Peyer's patch (tissue), 4 donors: ENCODE measurements around the gene MICB. TPM values are rescaled to one million over a fixed set of nuclear protein-coding genes. Genes with fewer than 3 reads are reported as not detected.

Source experiments
- DNase-seq, 3 donors: peaks; one replicate each; pipeline ENCODE4 v3.0.0-alpha.2; 2017 to 2019
- H3K27ac ChIP-seq, 4 donors: fragments of 200-600 bp; sonication (generic); one replicate each; pipeline ENCODE4 v1.5.1; 2016 to 2019
- H3K27me3 ChIP-seq, 2 donors: fragments of 200-600 bp; sonication (generic); one replicate each; pipeline ENCODE4 v1.5.1; 2019
- H3K36me3 ChIP-seq, 3 donors: fragments of 200-600 bp; sonication (generic); one replicate each; pipeline ENCODE4 v1.5.1; 2016 to 2019
- H3K4me1 ChIP-seq, 4 donors: fragments of 200-600 bp; sonication (generic); one replicate each; pipeline ENCODE4 v1.5.1; 2016 to 2019
- H3K4me3 ChIP-seq, 4 donors: fragments of 200-600 bp; sonication (generic); 1 replicate in 3 of 4; 2 replicates in 1 of 4; pipeline ENCODE4 v1.5.1; 2016 to 2019; ENCODE audit warnings: mild to moderate bottlenecking in 1 of 4
- H3K9me3 ChIP-seq, 4 donors: fragments of 200-600 bp; sonication (generic); one replicate each; pipeline ENCODE4 v1.5.1; 2016 to 2019; ENCODE audit warnings: mild to moderate bottlenecking in 1 of 4
- CTCF ChIP-seq, 6 experiments: fragments of 450-650 bp in 4 of 6; fragments of 200-600 bp in 2 of 6; sonication (generic) in 1 of 6; IDR thresholded peaks; one replicate each; pipeline ENCODE4 v1.5.1; 2017 to 2019; ENCODE audit warnings: antibody characterized with exemption in 6 of 6, mild to moderate bottlenecking in 3 of 6, moderate library complexity in 1 of 6
- POLR2A ChIP-seq, 2 donors: fragments of 450-650 bp; IDR thresholded peaks; one replicate each; pipeline ENCODE4 v1.5.1; 2017; ENCODE audit warnings: antibody characterized with exemption in 2 of 2, mild to moderate bottlenecking in 2 of 2, moderate library complexity in 2 of 2
- total RNA-seq, 4 donors: library from RNA; depleted of rRNA; stranded (reverse); fragments of >200 nt; gene quantifications; one replicate each; pipeline ENCODE4 v1.1.0, GENCODE V29; 2016

MICB gene
- total RNA-seq, 4 donors from 2014 or later: 4.7 to 9.9 (median 8.0) TPM

DNA sequence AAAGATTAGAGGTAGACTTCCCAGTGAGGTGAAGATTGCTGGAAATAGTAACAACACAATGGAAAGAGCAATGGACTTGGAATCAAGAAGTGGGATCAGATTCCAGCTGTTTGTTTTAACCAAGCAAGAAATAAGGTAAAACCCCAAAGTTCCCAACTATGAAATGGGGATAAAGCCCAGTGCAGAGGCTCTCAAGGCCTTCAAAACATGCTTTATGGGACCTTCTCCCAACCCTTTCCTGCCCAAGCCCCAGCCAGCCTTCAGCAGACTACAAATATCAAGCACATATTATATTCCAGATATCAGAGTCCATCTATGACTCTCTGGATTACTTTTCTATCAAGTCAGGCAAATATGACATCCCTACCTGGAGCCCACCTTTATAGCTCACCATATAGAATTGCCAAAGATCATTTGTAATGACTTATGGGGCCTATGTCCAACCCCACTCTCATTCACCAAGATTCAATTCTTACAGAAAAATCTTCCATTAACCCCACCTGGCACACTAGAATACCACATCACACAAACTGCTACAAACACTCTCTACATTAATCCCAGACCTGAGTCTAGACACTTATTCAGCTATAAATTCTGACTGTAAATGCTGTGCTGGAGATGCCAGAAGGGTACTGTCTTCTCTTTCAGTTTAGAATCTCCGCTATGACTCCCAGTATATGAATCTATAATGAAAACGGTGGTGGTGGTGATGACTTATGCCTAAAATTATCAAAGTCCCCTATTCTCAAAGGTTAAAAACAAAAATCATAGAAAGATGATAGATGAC lies 37.8 kb downstream of the MICB start:
- Histone ChIP-seq H3K4me1 (peaks cover 0 to 31% (median 18%) of the 10 kb centered on the region in 4 donors), H3K27ac (no peak overlapping the region), H3K9me3 (no peaks in the 10 kb centered on the region), H3K27me3 (no peaks in the 10 kb centered on the region), H3K4me3 (no peak overlapping the region), H3K36me3 (peaks cover 0 to 96% (median 0%) of the 10 kb centered on the region in 3 donors)
- DNase-seq: no peak
- TF ChIP-seq POLR2A (IDR thresholded peaks at IDR 0.05): no peak
- TF ChIP-seq CTCF (IDR thresholded peaks at IDR 0.05): no peak

GRCh38 chr6:31538805-31539400 lies 41.0 kb downstream of the MICB start:
- Histone ChIP-seq H3K4me1 (peaks cover 0 to 43% (median 21%) of the 10 kb centered on the region in 4 donors), H3K27me3 (no peaks in the 10 kb centered on the region), H3K27ac (no peak overlapping the region), H3K36me3 (peaks cover 0 to 64% (median 0%) of the 10 kb centered on the region in 3 donors), H3K4me3 (peak overlapping the region in 2 of 4 donors; percentile 65 to 80), H3K9me3 (no peaks in the 10 kb centered on the region)
- TF ChIP-seq CTCF (IDR thresholded peaks at IDR 0.05) (no peak), POLR2A (IDR thresholded peaks at IDR 0.05) (no peak)
- DNase-seq: no peak

DNA sequence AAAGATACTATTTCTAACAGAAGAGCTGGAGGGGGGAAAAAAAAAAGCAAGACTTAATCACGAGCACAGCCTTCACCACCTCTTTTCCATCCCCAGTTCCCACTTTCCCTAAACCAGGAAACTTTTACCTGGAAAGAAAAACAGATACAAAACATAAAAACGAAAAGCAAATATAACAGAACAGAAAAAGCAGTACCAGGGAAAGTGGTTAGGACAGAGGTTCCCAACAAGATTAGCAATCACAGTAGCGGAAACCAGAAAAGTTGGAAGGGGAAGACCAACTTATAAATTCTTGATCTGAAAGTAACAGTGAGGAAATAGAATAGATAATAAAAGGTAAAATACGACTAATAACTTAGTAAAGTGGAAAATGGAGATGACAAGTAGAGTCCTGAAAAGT lies 42.7 kb downstream of the MICB start:
- Histone ChIP-seq H3K36me3 (peaks cover 0 to 46% (median 0%) of the 10 kb centered on the region in 3 donors), H3K27ac (peak overlapping the region; percentile 84 to 91 (median 90)), H3K9me3 (no peaks in the 10 kb centered on the region), H3K27me3 (no peaks in the 10 kb centered on the region), H3K4me3 (peak overlapping the region; percentile 58 to 83 (median 72)), H3K4me1 (peaks cover 0 to 43% (median 21%) of the 10 kb centered on the region in 4 donors)
- no peak for TF ChIP-seq CTCF (IDR thresholded peaks at IDR 0.05)
- no peak for TF ChIP-seq POLR2A (IDR thresholded peaks at IDR 0.05)
- no peak for DNase-seq

GRCh38 chr6:31541059-31541657 lies 43.2 kb downstream of the MICB start:
- H3K4me1 ChIP-seq: peaks cover 0 to 43% (median 21%) of the 10 kb centered on the region in 4 donors
- peak overlapping the region; percentile 84 to 91 (median 90) for H3K27ac ChIP-seq
- H3K4me3 ChIP-seq: peak overlapping the region; percentile 58 to 83 (median 72)
- peak in 2 of 3 donors; percentile 71 to 72 for DNase-seq
- H3K27me3 ChIP-seq: no peaks in the 10 kb centered on the region
- no peak for TF ChIP-seq CTCF (IDR thresholded peaks at IDR 0.05)
- no peak for TF ChIP-seq POLR2A (IDR thresholded peaks at IDR 0.05)
- H3K36me3 ChIP-seq: peaks cover 0 to 41% (median 0%) of the 10 kb centered on the region in 3 donors
- no peaks in the 10 kb centered on the region for H3K9me3 ChIP-seq

DNA sequence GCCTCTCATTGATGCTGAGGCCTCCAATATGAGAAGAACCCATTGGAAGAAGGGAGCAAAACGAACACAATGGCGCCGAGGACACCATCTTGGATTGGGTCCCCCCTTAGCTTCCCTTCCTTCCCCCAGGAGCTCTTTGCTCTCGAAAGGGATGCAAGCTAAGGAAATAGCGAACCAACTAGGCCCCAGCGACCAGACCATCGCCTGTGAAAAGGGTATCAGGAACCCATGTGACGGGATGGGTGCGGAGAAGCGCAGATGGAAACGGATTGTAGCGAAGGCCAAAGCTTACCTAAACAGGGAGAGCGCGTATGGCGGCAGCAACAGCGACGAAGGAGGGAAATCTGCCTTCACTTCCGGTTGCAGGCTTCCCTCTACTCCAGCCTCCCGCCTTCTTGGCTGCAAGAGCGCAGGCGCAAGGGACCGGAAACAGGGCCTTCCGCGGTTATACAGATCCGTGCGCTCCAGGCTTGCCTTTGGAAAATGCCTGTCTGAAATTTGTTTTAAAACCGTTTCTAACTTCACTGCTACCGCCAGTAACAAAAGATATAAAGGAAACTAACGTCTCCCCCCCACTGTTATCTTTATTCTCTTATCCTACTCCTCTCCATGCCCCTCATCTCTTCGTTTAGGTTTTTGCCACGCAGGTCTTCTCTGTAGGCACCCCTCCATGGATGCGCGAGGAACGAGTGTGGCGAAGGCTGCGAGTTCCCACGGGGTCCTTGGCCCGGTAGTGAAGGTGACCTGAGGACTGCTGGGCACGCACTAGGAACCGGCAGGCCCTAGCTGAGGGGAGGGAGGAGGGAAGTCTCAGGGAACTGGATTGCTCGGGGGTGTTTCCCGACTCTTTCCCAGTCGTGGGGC lies 43.9 kb downstream of the MICB start, which contains the start of gene DDX39B:
DDX39B (minus strand) TSS at position 346 of the 864 bp plus-strand sequence. CDS start 1,471 bp downstream, outside the sequence.
- Histone ChIP-seq H3K27ac (peak within 1 kb of the TSS; percentile 84 to 91 (median 90)), H3K27me3 (no peaks in the 10 kb centered on the region), H3K4me3 (peak within 1 kb of the TSS; percentile 58 to 83 (median 72)), H3K4me1 (peaks cover 0 to 50% (median 21%) of the 10 kb centered on the region in 4 donors), H3K36me3 (peaks cover 0 to 34% (median 0%) of the 10 kb centered on the region in 3 donors), H3K9me3 (no peaks in the 10 kb centered on the region)
- TF ChIP-seq POLR2A (IDR thresholded peaks at IDR 0.05) (peak; percentile 81 to 83), CTCF (IDR thresholded peaks at IDR 0.05) (peak in 1 of 6 experiments; percentile 12)
- peak; percentile 93 to 98 (median 93) for DNase-seq
